Left forelimb (tissue), 1 donor: ENCODE data around the gene MRTFA.

Experiments
- DNase-seq: peaks from one replicate; pipeline ENCODE4 v3.0.0-alpha.2; 2018; ENCODE audit warnings: low spot score

Gene MRTFA

GRCh38 chr22:40463683-40464082 lies 172.8 kb downstream of the MRTFA start:
- no peak for DNase-seq

GRCh38 chr22:40463017-40463631 lies 173.4 kb downstream of the MRTFA start:
- no peak for DNase-seq

- DNase-seq = no peak
Observed at GRCh38 chr22:40462195-40462984, 174.1 kb downstream of the MRTFA start.

- no peak for DNase-seq
Observed at GRCh38 chr22:40453671-40454070, 182.8 kb downstream of the MRTFA start.

GRCh38 chr22:40452730-40453487 lies 183.6 kb downstream of the MRTFA start:
- DNase-seq = no peak

- DNase-seq = no peak
Observed at GRCh38 chr22:40451210-40451609, 185.3 kb downstream of the MRTFA start.

- no peak for DNase-seq
Observed at GRCh38 chr22:40450616-40451015, 185.9 kb downstream of the MRTFA start.

- no peak for DNase-seq
Observed at GRCh38 chr22:40449676-40450035, 186.9 kb downstream of the MRTFA start.

GRCh38 chr22:40446203-40446602 lies 190.3 kb downstream of the MRTFA start:
- DNase-seq = no peak

GRCh38 chr22:40444178-40444831 lies 192.2 kb downstream of the MRTFA start:
- no peak for DNase-seq

GRCh38 chr22:40443732-40444131 lies 192.8 kb downstream of the MRTFA start:
- no peak for DNase-seq

GRCh38 chr22:40441761-40442390 lies 194.6 kb downstream of the MRTFA start:
- no peak for DNase-seq

- no peak for DNase-seq
Observed at GRCh38 chr22:40436505-40437431, 199.8 kb downstream of the MRTFA start.

GRCh38 chr22:40434745-40435144 lies 201.8 kb downstream of the MRTFA start:
- DNase-seq = no peak

GRCh38 chr22:40434106-40434505 lies 202.4 kb downstream of the MRTFA start:
- no peak for DNase-seq

GRCh38 chr22:40433416-40434090 lies 203.0 kb downstream of the MRTFA start:
- no peak for DNase-seq

GRCh38 chr22:40432625-40433024 lies 203.9 kb downstream of the MRTFA start:
- DNase-seq = no peak

GRCh38 chr22:40432157-40432556 lies 204.4 kb downstream of the MRTFA start:
- no peak for DNase-seq

GRCh38 chr22:40430991-40431390 lies 205.5 kb downstream of the MRTFA start:
- DNase-seq = no peak

GRCh38 chr22:40429481-40429880 lies 207.0 kb downstream of the MRTFA start:
- DNase-seq = no peak
